Measurements from ENCODE around the gene RHCE.
"Not testable (repeated sequence)": the region's sequence is repeated elsewhere in the genome, so short reads cannot be mapped to it uniquely, and the experiment has no call there.

GRCh38 chr1:25312806-25313470 is 107.7 kb downstream of the RHCE start:
- not testable (repeated sequence) for TF ChIP-seq POLR2A, CTCF, POLR2AphosphoS5 (IDR thresholded peaks at IDR 0.05)
